Measurements from ENCODE around the gene SAMSN1.

Gene SAMSN1

DNA sequence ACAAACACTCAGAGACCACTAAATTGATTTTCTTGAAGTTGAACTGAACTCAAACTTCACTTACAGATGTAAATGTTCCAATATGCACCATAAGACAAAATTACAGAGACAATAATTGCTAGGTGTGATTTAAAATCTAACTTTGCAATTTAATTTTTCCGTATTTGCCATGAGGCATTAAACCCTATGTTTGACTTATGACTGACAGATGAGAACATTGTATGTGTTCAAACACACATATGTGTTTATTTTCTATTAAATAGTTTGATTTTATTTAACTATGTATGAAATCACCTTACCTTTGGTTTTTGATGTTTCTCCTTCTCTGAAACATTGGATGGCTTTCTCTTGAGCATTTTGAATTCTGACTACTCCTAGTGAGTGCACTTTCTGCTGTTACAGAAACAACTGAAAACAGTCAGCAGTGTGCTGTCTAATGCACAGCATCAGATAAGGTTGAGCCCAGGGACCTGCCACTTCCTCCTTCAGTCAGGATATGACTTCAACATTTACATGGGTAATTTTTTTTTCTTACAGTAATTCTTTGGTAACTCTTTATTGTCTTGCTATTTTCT lies at the start of gene SAMSN1:
SAMSN1 (minus strand) TSS at position 410 of the 575 bp plus-strand sequence; CDS start at position 356, 54 bp downstream.
- no peak for DNase-seq

DNA sequence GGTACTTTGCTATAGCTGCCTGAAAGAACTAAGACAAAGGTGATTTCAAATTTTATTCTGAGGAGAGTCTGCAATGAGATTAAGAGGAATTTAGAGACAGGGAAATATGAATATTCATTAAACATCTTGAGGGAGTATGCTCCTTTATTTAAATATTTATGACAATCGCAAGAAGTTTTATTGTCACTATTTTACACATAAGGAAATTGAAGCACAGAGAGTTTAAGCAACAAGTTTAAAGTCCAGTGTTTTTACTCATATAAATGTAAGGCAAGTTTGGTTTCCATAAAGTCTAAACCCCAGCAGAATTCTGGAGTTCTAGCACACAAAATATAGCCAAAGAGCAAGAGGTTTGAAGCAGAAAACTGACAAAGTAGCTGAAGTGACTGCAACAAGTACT lies 49.3 kb upstream of the SAMSN1 start:
- no peak for DNase-seq

DNA sequence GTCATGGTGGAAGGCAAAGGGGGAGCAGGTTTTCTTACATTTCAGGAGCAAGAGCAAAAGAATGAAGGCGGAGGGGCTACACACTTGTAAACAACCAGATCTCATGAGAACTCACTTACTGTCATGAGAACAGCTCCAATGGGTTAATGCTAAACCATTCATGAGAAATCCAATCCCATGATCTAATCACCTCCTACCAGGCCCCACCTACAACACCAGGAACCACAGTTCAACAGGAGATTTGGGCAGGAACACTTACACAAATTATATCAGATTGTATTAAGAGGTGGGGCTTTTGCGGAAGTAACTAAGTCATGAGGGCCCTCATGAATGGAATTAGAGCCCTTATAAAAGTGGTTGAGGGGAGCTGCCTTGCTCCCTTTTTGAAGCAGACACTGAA lies 48.9 kb upstream of the SAMSN1 start:
- no peak for DNase-seq

DNA sequence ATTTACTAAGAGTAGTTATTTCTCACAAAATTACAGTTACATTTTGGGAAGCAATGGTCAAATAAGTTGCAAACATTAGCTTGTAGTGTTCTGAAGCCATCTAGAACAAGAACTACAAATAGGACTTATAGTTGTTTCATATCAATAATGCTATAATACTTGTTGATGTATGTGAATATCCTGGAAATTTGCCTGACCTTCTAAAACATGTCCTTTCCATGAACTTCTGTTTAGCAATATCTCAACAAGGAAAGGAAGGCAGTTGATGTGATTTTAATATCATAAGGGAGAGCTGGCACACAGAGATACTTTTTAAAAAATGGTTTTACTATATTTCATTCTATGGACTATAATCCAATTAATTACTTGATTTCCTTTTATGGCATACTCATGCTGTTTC lies 47.1 kb upstream of the SAMSN1 start:
- DNase-seq, result no peak

DNA sequence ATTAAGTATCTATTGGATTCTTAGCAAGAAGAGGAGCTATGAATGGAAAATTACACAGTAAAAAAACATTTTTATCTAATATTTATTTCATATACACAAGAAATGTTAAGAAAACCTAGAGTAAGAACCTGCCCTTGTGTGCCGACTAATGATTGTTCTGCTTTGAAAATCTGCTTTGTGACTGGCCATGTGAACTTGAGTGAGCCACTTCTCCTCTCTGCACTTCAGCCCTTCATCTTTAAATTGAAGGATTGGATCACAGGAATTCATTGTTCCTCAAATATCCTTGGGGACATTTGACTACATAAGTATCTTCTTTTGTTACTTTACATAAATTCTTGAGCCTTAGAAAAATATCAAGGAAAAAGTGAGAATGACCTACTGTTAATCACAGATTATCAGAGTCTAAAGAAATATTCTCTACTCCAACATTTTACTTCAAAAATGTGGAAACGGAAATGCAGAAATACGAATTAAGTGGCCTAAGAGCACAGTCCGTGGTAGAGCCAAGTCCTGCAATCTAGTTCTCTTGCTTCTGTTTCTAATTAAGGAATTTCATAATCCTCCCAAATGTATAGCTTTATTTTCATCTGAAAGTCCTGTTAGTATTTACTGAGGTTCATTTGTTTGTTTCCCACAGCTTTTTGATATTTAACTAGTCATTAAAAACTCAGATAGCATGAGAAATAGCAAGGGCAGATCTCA lies 46.3 kb upstream of the SAMSN1 start:
- no peak for DNase-seq

DNA sequence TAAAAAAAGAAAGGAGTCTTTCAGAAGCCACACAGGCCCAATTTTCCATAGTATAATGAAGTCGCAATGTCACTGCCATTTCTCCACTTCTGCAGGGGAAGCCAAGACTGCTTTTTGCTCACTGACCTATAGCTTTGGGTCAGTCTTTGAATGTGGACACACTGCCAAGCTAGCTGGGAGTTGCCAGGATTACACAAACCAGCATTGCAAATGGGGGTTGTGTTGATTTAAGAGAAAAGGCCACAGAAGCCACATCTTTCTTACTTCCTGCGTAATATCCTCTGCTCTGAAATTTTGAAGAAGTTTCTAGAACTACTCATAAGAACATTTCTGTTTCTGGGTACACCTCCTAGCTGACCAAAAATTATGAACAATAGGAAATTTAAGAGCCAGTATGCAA lies 45.8 kb upstream of the SAMSN1 start:
- DNase-seq, result no peak

DNA sequence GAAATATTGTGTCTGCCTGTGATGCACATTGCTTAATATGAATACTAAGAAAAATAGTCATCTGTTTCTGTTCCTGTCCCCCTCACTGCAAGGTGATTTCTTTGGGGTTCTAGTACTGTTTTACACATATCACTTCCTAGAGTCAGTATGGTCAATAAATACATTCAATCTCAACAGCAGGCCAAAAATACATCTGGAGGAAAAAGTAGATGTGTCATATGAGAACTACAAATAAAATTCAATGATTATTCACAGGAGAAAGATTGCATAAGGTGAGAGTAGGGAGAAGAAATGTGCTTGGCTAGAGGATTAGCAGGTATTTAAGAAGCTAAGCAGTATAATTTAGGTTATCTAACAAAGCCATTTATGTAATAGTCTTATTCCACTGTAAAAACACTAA lies 45.3 kb upstream of the SAMSN1 start:
- DNase-seq, result no peak

DNA sequence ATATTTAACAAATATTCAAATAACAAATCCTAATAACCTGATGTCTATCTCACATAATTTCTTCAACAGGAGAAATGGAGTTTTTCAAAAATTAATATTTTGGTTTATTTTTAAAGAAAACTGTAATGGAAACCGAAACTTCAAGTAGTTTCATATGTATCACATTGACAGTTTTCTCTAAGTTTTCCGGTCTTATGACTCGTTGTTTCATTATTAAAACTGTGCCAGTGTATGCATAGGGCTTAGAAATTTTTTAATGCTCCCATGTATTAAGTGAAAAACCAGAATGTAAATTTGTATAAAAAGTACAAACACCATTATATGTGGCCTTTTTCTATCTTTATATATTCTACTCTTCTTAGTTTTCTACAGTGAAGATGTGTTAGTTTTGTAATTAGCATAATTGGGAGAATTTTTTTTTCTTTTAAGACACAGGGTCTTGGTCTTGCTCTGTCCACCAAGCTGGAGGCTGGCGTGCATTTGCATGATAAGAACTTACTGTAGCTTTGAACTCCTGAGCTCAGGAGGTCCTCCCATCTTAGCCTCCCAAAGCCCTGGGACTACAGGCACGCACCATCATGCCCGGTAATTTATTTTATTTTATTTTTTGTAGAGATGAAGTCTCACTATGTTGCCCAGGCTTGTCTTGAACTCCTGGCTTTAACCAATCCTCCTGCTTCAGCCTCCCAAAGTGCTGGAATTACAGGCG lies 43.9 kb upstream of the SAMSN1 start:
- DNase-seq, result no peak

DNA sequence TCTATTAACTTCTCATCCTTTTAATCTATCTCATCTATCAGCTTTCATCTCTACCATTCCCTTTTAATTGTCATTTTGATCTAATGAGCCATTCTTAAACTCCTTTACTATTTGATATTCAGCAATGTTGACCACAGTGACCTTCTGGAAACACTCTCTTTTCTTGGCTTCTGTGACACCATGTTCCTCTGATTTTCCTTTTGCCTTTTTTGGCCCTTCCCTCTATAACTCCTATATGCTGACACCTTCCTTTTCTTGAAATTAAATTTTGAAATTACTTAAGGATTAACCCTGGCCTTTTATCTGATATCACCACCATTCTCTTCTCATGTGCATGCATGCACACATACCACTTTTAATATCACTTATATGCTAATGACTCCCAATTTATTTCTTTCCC lies 41.2 kb upstream of the SAMSN1 start:
- DNase-seq, result no peak

DNA sequence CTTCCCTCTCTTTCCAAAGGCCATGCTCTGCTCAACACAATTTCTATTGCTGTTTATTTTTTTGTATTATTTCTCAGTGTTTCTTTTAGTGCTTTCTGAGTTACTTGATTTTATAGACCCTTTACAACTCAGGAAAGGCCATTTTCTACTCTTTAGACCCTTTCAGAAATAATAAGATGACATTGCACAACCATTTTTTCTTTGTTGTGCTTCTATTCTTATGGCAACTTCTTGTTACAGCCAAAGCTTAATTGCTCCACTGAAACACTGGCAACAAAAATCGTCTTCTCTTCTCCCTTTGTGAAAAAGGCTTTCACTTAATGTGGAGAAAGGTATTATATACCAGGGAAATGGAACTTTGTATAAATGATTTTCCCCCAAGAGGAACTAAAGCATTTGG lies 39.0 kb upstream of the SAMSN1 start:
- no peak for DNase-seq

DNA sequence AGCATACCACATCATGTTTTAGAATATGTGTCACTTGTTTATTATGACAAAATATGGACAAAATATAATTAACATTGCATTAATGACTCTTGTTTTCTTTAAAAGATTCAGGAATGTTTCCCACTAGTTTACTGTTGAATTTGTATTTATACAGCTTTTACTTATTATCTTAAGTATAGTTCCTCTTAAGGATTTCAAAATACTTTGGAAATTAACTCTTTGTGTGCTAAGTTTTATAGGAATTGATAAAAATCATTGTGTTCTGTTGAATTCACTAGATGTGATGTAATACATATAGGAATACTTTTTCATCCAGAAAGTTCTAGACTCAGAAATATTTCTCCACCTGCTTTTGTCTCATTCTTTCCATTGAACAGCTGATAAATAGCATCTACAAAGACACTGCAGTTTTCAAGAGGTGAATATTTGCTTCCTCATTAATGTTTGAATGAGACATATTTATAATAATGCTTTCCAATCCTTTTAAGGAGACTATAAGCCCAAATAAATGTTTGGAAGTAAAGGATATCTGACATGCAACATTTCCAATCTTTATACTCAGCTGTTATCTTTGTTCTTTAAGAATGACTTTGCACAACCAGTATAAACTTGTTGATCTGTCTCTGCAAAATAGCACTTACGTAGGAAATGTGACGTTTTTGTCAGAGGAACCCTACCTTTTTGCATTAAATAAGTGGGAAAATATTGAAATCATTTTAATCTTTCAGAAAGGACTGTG lies 38.4 kb upstream of the SAMSN1 start:
- no peak for DNase-seq

DNA sequence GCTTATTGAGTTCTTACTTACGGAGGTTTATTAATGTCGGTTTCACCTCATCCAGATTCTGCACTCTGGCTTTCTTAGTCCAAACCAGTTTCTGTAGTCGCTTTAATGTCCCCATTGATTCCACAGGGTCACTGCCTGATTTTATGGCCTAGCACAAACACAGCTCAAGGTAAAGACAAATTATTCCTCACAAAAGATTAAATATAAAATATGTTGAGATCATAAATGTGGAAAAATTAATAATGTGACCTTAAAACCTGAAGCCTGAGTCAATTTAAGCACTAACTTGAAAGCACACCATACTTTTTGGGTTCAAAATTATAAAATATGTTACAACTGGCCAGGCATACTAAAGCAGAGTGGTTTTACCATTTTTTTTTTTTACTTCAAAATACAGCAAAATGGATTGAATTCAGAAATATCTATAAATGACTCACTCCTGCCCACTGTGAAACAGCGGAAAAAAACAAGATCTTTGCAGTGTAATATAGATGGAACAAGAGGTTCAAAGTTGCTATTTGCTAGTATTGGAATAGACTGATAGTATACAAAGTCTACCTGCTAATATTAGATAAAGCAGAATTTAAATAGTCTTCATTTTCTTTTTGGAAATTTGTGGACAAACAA lies 37.6 kb upstream of the SAMSN1 start:
- DNase-seq, result no peak

DNA sequence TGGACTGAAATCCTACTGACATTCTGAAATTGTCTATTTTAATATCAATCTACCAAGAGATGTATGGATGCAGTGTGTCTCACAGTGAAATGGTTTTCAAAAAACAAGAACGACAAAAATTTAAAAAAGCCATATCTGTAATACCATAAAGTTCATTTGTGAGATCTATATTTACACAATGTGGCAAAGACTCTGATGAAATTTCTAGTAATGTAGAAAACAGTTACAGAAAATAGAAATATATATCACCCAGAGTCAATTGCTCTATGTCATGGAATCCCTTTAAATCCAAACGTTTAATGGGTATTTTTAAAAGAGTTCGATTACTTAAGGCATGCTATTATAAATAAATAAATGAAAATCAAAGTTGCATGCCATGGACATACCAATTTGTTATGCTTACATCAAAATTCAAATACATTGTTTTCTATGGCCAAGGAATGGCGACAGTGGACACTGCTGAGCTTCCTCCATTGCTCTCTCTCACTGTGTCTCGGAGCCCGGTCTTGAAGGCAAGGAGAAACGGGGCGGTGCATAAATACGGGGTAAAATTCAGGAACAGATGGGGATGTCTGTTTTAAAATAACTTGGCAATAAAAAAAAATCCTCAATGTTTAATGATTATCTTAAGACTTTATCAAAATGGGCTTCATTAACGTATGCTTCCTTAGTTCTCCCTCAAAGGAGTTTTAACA lies 37.0 kb upstream of the SAMSN1 start:
- no peak for DNase-seq

DNA sequence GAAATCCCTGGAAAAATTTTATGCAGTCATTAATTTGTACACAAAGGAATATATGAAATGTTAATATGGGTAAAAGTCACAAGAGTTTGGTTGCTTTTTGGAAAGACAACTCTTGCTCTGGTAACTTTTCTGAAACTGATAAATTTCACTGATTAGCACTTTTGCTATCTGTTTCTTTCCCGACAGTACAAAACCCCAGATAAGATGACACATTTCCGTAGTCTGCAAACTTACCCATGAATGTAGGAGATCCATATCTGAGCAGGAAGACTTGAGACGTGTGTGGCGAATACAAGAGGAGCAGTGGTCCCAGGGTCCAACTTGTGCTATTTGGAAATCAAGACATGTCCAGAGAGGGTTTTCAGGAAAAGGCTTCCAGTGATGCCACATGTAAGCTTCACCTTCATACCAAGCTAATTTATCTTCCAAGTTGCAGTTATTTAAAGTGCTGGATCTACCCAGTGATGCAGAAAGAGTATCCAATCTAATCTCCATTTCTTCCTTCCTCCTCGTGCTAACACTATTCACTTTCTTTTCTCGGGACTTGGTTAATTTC lies 35.9 kb upstream of the SAMSN1 start:
- no peak for DNase-seq

DNA sequence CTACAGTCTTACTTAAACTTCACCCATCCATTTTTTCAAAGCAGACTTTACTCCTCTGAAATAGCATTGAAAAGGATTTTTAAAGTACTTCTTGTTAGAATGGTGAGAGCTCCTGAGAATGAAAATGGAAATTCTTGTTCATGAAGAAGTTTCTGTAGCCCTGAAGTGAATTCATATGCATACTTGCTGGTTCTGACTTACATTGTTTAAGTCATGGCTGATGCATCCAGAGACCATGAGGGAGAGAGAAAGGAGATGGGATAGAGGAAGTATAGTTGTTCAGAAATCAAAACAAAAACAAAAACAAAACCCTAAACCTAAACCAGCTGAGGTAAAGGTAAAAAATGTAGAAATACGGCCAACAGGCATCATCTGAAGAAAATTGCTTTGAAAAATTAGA lies 27.1 kb upstream of the SAMSN1 start:
- no peak for DNase-seq

DNA sequence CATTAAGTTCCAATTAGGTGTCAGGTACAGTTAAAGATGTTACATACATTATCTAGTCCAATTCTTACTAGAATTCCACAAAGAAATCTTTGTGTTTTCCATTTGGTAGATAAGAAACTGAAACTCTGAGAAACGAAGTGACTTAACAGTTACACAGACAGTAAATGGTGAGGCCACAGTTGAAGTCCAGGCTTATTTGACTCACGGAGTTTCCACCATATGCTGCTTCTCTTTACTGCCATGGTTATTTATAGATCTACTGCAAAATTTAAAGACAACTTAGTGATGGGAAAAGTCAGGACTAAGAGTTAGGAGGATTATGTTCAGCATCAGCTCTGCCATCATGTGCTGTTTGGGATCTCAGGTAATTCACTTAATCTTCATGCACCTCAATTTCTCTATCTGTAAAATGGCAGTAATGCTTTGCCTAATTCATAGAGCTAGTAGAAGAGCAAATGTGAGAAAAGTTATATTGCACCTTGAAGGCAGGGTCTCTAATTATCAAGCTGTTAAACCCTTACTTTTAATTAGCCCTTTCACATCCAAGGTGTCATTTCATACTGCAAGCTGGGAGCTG lies 26.2 kb upstream of the SAMSN1 start:
- no peak for DNase-seq

DNA sequence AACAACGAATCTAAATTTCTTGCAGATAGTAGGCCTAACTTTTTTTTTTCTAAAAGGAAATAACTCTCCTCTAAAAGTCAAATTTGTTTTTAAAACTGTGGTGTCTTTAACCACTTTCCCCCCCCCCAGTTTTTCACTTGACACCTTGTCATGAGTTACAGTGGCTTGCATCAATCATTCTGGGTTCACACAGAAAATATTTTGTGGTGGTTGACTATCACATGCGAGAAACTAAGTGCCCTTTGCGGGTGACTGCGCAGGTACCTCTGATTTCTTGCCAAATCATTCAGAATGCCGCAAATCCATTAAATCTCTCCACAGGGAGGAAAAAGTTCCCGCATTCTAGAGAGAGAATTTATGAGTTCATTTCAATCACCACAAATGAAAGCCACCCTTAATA lies 23.8 kb upstream of the SAMSN1 start:
- DNase-seq, result no peak

DNA sequence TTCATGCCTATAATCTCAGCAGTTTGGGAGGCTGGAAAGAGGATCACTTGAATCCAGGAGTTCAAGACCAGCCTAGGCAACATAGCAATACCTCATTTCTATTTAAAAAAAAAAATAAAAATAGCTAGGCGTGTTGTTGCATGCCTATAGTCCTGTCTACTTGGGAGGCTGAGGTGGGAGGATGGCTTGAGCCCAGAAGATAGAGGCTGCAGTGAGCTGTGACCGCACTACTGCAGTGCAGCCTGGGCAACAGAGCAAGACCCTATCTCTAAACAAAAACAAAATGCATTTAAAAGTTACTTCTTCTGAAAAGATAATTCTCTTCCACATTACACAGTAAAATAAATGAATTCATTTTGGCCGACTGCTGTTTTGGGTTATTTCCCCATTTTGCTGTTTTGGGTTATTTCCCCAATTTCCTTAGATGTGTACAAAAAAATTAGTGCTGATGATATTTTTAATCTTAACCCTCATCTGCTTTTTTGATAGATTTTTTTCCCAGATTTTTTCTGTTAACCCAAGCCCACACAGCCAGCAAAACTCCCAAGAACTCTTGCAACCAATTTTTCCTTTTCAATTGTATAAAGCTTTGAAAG lies 23.0 kb upstream of the SAMSN1 start:
- DNase-seq, result no peak

DNA sequence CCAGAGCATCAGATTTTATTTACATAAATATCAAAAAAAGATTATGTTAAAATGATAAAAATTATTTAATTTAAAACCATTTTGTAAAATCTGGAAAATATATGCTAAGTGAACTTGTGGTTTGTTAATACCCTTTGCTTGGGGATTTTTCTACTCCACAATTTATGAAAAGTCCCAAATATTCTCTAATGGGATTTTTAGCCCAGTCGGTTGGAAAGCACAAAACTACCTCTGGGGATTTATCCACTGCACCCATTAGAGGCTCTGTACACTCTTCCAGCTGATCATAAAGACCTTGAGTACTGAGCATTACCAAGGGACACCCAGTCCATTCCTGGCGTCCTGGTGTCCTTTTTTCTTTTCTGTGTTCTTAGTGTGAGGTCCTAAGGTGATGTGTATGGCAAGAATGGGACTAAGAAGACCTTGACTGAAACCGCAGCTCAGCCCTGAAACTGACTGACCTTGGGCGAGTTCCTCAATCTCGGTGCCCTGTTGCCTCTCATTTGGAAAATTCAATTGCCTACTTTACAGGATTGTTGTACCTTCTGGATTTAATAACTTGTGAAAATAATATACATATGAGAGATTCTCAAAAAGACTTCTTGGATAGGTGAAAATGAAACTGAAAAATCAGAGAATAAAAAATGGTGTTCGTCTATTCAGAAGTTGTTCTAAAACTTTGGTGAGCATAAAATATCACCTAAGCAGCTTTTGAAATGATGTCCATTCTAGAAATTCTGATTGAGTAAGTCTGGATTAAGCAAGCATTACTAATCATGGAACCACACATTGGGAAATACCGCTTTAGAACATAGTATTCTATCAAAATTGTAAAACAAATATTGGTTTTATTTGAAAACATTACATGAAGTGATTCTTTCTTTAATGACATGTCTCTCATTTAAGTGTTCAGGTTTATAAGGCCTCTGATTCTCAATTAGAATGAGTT lies 21.5 kb upstream of the SAMSN1 start:
- no peak for DNase-seq

DNA sequence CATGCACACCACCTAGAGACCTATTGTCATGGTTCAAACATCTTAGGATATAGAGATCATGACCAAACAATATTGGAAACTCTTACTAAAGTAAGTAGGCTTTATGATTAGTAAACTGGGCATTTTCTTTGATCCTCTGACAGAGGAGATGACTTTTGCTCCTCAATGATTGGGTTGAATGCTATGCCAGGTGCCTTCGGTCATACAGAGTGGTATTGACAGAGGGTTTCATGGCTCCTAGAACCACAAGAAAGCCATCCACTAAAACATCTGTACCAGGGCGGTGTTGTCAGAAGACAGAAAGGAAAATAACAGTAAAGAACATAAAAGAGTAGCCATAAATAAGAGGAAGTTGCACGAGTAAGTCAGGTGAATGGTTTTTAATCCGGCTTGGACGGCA lies 20.8 kb upstream of the SAMSN1 start:
- no peak for DNase-seq

Data from NCI-H1092 (cell line).